ENCODE results near the gene KIF1A.
"Not testable (repeated sequence)": the region's sequence is repeated elsewhere in the genome, so short reads cannot be mapped to it uniquely, and the experiment has no call there.

Gene KIF1A

DNA sequence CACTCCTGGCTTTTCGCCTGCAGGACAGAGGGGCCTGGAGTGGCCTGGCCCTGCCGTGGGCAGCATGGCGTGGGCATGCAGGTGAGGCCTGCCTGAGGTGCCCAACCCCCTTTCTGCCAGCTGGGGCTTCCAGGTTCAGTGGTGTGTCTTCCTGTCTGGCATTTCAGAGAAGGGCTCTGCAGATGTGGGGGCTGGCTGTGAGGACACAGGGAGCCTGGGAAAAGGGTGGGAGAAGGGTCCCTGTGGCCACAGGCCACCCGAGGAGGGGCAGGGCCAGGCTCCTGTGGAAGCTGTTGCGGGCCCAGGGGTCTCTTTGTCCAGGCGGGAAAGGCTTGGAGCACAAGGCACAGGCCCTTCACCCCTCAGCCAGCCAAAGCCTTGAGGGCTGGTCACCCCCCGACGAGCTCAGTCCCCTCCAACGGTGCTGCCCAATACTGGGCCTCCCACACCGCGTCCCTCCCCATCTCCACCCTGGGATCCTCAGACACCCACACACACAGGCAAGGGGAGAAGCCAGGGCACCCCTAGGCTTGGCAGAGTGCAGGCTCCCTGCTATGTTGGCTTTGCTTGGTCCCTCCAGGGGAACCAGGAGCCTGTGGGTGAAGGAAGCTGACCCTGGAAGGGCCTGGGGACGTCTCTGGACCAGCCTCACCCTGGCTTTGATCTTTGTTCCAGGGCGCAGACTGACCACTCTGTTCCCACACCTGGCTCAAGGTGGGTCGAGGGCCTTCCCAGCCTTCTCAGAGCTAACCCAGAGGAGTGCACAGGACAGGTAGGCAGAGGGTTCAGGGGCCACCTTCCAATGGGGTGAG, 132.1 kb downstream of the KIF1A start:
- no peak for DNase-seq (ENCODE audit: extremely low read depth, insufficient read length)
- TF ChIP-seq, protein P1, sequence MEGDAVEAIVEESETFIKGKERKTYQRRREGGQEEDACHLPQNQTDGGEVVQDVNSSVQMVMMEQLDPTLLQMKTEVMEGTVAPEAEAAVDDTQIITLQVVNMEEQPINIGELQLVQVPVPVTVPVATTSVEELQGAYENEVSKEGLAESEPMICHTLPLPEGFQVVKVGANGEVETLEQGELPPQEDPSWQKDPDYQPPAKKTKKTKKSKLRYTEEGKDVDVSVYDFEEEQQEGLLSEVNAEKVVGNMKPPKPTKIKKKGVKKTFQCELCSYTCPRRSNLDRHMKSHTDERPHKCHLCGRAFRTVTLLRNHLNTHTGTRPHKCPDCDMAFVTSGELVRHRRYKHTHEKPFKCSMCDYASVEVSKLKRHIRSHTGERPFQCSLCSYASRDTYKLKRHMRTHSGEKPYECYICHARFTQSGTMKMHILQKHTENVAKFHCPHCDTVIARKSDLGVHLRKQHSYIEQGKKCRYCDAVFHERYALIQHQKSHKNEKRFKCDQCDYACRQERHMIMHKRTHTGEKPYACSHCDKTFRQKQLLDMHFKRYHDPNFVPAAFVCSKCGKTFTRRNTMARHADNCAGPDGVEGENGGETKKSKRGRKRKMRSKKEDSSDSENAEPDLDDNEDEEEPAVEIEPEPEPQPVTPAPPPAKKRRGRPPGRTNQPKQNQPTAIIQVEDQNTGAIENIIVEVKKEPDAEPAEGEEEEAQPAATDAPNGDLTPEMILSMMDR (IDR thresholded peaks at IDR 0.05; ENCODE audit: insufficient read depth, low read length, poor library complexity, severe bottlenecking), result no peak

DNA sequence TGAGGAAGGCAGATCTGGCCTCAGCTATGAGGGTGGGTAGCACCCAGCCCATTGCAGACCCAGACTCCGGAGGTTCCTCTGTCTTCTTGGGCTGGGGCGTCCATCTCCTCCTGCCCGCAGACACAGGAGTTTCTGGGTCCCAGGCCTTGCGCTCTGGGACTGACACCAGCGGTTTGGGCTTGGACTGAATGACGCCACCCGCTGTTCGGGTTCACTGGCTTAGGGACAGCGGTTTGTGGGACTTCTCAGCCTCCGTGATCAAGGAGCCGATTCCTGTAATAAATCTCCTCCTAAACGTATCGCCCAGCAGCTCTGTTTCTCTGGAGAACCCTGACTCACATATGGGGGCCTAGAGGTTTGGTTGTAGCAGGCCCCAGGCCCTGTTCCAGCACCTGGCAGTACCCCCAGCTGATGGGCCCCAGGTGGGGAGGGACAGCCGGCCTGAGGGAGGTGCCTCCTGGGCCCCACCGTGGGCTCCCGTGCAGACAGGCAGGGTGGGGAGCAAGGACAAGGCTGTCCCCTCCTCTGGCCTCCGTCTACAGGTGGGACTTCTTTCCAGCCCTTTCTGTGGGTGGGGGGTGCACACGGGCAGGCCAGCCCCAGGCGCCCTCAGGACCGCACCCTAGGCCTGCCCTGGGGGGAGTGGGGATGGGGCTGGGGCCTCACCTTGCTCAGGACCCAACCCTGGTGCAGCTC, 132.8 kb downstream of the KIF1A start:
- no peaks in the 10 kb centered on the region for H3K36me3 ChIP-seq (ENCODE audit: control insufficient read depth, insufficient read depth, low read length)
- no peak overlapping the region for H3K4me3 ChIP-seq (replicated peaks; ENCODE audit: low read depth, low read length)
- H3K27me3 ChIP-seq (replicated peaks; ENCODE audit: control insufficient read depth, insufficient read depth, low read length), result no peaks in the 10 kb centered on the region
- TF ChIP-seq, protein P1 (IDR thresholded peaks at IDR 0.05; ENCODE audit: insufficient read depth, low read length, poor library complexity, severe bottlenecking), result no peak
- no peak for DNase-seq (ENCODE audit: extremely low read depth, insufficient read length)

More for the DNA sequence above, 132.1 kb downstream of the KIF1A start:
- Histone ChIP-seq H3K36me3 (ENCODE audit: control insufficient read depth, insufficient read depth, low read length) (no peaks in the 10 kb centered on the region), H3K4me3 (replicated peaks; ENCODE audit: low read depth, low read length) (no peak overlapping the region), H3K27me3 (replicated peaks; ENCODE audit: control insufficient read depth, insufficient read depth, low read length) (no peaks in the 10 kb centered on the region)

DNA sequence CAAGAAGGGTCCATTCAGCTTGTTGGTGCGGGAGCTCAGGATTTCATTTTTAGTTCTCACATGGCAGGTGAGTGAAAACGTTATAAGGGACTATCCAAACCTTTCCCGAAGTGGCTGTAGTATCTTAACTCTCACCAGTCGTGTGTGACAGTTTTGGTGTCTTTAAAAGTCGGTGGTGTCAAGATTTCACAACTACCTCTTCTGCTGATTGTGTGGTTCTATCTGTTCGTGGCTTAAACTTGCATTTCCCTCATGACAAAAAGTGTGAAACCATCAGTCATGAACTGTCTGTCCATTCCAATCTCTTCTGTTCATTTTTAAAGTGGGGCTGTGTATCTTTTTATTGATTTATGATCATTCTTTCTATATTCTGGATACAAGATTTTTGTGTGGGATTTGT, 133.6 kb downstream of the KIF1A start:
- no peak overlapping the region for H3K4me3 ChIP-seq (replicated peaks; ENCODE audit: low read depth, low read length)
- TF ChIP-seq, protein P1 (IDR thresholded peaks at IDR 0.05; ENCODE audit: insufficient read depth, low read length, poor library complexity, severe bottlenecking), result no peak
- DNase-seq (ENCODE audit: extremely low read depth, insufficient read length), result no peak
- H3K36me3 ChIP-seq (ENCODE audit: control insufficient read depth, insufficient read depth, low read length), result no peaks in the 10 kb centered on the region
- H3K27me3 ChIP-seq (replicated peaks; ENCODE audit: control insufficient read depth, insufficient read depth, low read length), result no peaks in the 10 kb centered on the region

DNA sequence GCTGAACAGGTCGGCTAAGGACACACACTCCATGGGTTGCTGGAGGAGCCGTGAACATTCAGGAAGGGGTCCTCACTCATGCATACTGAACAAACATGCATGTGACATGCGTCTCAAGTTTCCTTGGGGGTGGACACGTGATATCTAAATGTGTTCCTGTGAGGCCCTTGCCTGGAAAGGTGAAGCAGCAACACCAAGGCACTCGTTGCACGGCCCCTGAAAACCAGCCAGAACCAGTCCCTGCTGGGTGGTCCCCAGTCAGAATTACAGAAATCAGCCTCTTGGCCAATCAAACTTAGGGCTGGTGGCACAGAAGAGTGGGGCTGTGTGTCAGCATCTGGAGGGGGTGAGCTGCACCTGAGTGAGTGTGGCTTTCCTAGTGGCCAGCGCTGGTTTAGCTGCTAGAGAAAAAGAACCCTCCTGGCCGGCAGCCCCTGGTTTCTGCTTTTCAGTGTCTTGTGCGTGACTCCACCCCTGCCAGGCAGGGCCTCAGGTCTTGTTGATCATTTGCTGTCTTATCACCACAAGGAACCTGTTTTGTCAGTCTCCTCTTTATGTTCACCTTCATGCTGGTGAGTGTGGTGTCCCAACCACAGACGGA, 134.1 kb downstream of the KIF1A start:
- TF ChIP-seq, protein P1 (IDR thresholded peaks at IDR 0.05; ENCODE audit: insufficient read depth, low read length, poor library complexity, severe bottlenecking), result no peak
- Histone ChIP-seq H3K36me3 (ENCODE audit: control insufficient read depth, insufficient read depth, low read length) (no peaks in the 10 kb centered on the region), H3K4me3 (replicated peaks; ENCODE audit: low read depth, low read length) (no peak overlapping the region), H3K27me3 (replicated peaks; ENCODE audit: control insufficient read depth, insufficient read depth, low read length) (no peaks in the 10 kb centered on the region)
- no peak for DNase-seq (ENCODE audit: extremely low read depth, insufficient read length)

DNA sequence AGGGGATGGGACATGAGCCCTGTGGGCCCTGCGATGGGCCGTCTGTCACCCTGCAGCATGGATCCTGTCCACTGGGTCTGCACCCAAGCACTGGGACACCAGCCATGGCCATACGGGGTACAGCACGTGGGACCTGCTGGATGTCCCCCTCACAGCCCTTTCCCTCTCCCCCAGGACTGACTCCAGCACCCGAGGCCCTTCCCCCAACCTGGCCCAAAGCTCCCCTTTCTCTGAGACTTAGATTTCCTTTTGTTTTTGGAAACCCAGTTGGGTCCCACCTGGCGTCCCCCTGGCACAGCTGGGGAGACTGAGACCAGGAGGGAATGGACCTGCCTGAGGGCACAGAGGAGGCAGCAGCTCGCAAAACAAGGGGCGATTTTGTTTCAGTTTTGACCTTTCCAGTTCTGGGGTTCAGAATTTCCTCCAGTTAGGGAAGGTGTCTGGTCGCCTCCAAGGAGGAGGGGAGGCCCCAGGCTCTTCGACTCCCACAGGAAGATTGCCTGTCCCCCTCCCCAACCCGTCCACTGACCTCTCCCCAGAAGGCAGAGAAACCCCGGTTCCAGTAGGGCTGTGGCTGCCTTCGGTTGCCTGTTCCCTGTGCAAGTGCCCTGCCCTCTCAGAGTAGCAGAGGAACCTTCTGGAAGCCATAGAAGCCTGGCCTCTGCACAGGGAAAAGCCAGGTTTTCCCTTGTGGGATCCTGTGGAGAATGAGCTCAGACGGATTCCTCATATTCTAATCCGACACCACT, 135.9 kb downstream of the KIF1A start:
- H3K27me3 ChIP-seq (replicated peaks; ENCODE audit: control insufficient read depth, insufficient read depth, low read length); H3K4me3 ChIP-seq (replicated peaks; ENCODE audit: low read depth, low read length); H3K36me3 ChIP-seq (ENCODE audit: control insufficient read depth, insufficient read depth, low read length); DNase-seq (ENCODE audit: extremely low read depth, insufficient read length): not testable (repeated sequence)

DNA sequence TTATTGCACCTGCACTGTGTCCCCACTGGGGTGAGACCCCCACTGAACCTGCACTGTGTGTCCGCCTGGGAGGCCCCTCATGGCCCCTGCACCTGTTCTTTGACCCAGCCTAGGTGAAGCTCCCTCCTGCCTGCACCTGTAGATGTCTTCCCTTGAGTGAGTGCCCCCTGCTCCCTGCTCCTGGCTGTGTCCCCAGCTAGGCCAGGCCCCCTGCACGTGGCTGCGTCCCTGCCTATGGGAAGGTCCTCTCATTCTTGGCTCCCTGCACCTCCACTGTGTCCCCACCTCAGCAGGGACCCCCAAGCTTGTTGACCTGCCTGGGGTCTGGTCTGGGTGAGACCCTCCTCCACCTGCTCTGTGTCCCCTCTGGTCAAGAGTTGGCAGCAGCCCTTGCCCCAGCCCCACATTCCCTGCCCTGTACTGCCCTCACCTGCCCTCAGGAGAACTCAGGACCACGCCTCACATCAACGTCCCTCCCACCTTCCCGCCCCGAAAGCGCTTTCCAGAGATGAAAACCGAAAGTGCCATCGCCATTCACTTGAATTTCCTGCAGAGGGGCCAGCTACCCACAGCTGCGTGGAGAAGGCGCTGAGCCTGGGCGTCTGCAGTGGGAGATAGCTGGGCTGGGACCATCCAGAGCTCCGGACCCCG, 136.6 kb downstream of the KIF1A start:
- not testable (repeated sequence) for H3K36me3 ChIP-seq (ENCODE audit: control insufficient read depth, insufficient read depth, low read length); H3K4me3 ChIP-seq (replicated peaks; ENCODE audit: low read depth, low read length); H3K27me3 ChIP-seq (replicated peaks; ENCODE audit: control insufficient read depth, insufficient read depth, low read length); DNase-seq (ENCODE audit: extremely low read depth, insufficient read length)

DNA sequence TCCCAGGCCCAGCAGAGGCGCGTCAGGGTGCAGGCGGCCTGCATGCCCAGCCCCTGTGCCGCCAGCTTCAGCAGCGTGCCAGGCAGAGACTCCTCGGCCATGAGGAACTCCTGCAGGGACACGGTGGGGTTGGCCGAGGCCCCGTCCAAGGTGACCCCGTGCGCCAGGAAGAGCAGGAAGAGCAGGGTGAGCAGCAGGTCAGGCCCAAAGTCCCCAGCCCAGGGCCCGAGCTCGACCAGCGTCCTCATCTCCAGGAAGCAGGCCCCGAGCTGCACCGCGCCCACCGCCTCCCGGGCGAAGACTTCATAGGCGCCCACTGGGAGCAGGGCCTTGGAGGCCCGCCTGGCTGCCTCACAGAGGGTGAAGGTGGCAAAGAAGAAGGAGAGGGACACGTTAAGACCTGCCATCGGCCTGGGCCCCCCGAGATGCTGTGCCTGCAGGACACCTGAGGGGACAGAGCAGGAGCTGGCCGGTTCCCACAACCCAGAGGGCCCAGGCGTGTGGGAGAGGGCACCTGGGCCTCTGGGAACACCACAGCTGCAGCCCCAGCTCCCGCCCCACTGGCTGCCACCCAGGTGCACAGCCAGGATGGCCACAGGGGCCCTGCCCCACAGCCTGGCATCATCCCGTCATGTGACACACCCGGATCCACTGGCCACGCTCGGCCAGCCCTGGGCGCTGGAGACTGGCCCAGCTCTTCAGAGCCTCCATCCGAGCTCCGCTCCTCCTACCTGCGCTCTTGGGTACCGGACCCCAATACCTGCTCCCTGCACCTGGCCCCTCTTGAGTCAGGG, 137.4 kb downstream of the KIF1A start, which contains the start of gene AQP12B:
AQP12B (minus strand) TSS at position 455 of the 794 bp plus-strand sequence; CDS start at position 407, 48 bp downstream.
- not testable (repeated sequence) for H3K27me3 ChIP-seq (replicated peaks; ENCODE audit: control insufficient read depth, insufficient read depth, low read length); H3K36me3 ChIP-seq (ENCODE audit: control insufficient read depth, insufficient read depth, low read length); DNase-seq (ENCODE audit: extremely low read depth, insufficient read length); H3K4me3 ChIP-seq (replicated peaks; ENCODE audit: low read depth, low read length)

DNA sequence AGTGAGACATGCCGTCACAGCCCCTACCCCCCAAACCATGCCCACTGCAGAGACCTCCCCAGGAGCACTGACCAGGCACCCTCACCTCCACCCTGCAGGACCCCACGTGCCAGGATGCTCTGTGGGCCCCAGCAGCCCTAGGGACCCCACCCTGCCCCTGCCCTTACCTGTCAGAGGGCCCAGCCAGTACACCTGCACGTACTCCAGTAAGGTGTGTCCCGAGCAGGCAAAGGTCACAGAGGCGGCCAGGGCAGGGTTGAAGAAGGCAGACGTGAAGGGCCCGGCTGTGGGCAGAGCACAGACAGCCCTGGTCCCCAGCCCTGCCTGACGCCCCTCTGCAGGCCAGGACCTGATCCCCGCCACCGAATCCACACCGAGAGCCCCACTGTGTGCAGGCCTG, 139.8 kb downstream of the KIF1A start:
- H3K4me3 ChIP-seq (replicated peaks; ENCODE audit: low read depth, low read length); DNase-seq (ENCODE audit: extremely low read depth, insufficient read length): not testable (repeated sequence)

More for the DNA sequence above, 139.8 kb downstream of the KIF1A start:
- H3K27me3 ChIP-seq (replicated peaks; ENCODE audit: control insufficient read depth, insufficient read depth, low read length); H3K36me3 ChIP-seq (ENCODE audit: control insufficient read depth, insufficient read depth, low read length): not testable (repeated sequence)

Data from GM06990 (cell line).